ACC112 (cell line): ENCODE measurements around the gene LGALS7B.

Source experiments
- H2AFZ ChIP-seq: fragments of 200-600 bp; sonication (generic); one replicate; pipeline ENCODE4 v1.6.0; 2017; ENCODE audit warnings: antibody characterized with exemption, low read length; ENCODE audit not compliant: unreplicated experiment
- H3K27ac ChIP-seq: fragments of 200-600 bp; sonication (generic); 2 replicates; pipeline ENCODE4 v1.5.1; 2014; ENCODE audit warnings: low read depth, mild to moderate bottlenecking, antibody characterized with exemption, low read length, moderate library complexity
- H3K27me3 ChIP-seq: fragments of 200-600 bp; sonication (generic); 2 replicates; pipeline ENCODE4 v1.6.1; 2014; ENCODE audit warnings: mild to moderate bottlenecking, antibody characterized with exemption, low read length, moderate library complexity, mixed read lengths; ENCODE audit not compliant: insufficient read depth
- H3K36me3 ChIP-seq: fragments of 200-600 bp; sonication (generic); 2 replicates; pipeline ENCODE4 v1.6.1; 2016; ENCODE audit warnings: mild to moderate bottlenecking, antibody characterized with exemption, low read length, moderate library complexity, mixed read lengths; ENCODE audit not compliant: insufficient read depth
- H3K4me1 ChIP-seq: fragments of 200-600 bp; sonication (generic); one replicate; pipeline ENCODE4 v1.6.1; 2016; ENCODE audit warnings: low read length, mixed read lengths; ENCODE audit not compliant: insufficient read depth, unreplicated experiment, control insufficient read depth
- H3K4me3 ChIP-seq: fragments of 200-600 bp; sonication (generic); 2 replicates; pipeline ENCODE4 v1.5.1; 2014; ENCODE audit warnings: mild to moderate bottlenecking, low read depth, low read length
- H3K79me2 ChIP-seq: fragments of 200-600 bp; sonication (generic); one replicate; pipeline ENCODE4 v1.6.0; 2016; ENCODE audit warnings: low read length; ENCODE audit not compliant: control insufficient read depth, unreplicated experiment, insufficient read depth

Gene LGALS7B

DNA sequence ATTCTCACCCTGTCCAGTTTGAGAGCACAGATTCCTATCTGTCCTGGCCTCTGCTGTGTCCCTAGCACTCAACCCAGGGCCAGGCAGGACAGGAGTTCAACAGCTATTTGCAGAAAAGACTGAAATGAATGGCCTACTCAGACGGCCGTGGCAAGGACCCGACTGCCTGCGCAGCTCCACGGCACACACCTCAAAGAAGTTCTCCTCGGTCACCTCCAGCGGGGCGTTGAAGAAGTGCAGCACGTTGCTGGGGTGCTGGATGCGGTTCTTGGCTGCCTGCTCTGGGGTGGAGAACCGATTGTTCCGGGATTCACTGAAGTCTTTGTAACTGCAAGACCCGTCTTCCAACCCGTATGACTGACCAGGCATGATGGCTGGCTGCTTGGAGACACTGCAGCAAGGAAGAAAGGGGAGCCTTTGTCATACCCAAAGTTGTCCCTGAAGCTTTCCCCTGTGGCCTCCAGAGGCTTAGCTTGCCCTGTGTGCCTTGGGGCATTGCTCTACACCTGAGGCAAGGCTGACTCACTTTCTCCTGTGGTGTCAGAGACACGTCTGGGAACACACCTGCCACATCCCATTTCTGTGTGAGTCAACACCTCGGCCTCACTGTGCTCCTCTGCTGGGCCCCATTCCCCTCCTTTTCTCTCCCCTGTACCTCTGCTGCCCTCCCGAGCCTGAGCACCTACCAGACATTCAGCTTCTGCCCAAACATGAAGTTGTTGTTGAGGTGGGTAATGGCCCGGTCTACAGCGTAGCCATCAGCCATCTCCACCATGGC lies 49.4 kb downstream of the LGALS7B start:
- H3K79me2 ChIP-seq = peaks cover 17% of the 10 kb centered on the region
- H3K27me3 ChIP-seq = no peaks in the 10 kb centered on the region
- H3K36me3 ChIP-seq = peaks cover 15% of the 10 kb centered on the region; the same call in 1 of the 2 replicates
- peaks cover 6% of the 10 kb centered on the region for H3K4me1 ChIP-seq
- H2AFZ ChIP-seq = no peak overlapping the region
- no peak overlapping the region for H3K27ac ChIP-seq
- no peak overlapping the region for H3K4me3 ChIP-seq

DNA sequence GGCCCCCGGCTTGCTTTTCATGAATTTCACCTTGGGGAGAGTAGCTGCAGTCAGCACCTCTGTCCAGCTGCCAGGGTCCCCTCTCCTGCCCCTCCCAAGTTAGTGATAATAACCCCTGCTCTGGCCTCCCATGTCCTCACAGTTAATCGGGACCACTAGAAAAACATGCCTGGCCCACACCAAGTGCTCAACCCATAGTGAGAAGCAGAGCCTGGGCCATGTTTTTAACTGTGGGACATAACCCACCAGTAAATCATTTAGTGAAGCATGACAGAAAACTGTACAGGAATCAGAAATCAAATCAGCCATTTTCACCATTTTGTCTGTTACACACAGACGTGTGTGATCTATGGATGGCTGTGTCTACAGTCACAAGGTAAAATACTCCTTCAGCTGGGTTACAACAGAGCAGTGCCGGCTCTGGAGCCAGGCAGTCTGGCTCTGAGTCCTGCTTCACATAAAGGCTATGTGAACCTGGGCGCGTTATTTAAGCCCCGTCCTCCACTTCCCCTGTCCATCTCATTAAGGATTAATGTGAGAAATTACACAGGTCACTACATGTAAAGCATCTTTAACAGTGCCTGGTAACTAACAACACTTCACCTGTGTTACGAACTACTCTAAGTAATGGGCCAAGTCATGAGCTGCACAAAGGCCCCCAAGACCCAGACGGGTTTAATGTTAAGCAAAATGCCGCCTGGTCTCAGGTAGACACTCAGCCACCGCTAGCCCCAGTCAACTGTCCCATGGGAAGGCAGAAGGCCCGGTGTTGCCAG lies 50.2 kb downstream of the LGALS7B start:
- Histone ChIP-seq H3K36me3 (peaks cover 21% of the 10 kb centered on the region; the same call in 1 of the 2 replicates), H3K79me2 (peaks cover 25% of the 10 kb centered on the region), H3K27ac (no peak overlapping the region), H3K4me1 (peaks cover 6% of the 10 kb centered on the region), H3K4me3 (no peak overlapping the region), H2AFZ (no peak overlapping the region), H3K27me3 (no peaks in the 10 kb centered on the region)

- Histone ChIP-seq H3K27me3 (no peaks in the 10 kb centered on the region), H2AFZ (no peak overlapping the region), H3K4me3 (no peak overlapping the region), H3K36me3 (peaks cover 24% of the 10 kb centered on the region; the same call in 1 of the 2 replicates), H3K79me2 (peaks cover 33% of the 10 kb centered on the region), H3K27ac (no peak overlapping the region), H3K4me1 (peaks cover 6% of the 10 kb centered on the region)
Observed at GRCh38 chr19:38839816-38840582, 51.0 kb downstream of the LGALS7B start.

GRCh38 chr19:38840583-38840968 lies 51.6 kb downstream of the LGALS7B start:
- Histone ChIP-seq H3K27ac (no peak overlapping the region), H2AFZ (no peak overlapping the region), H3K27me3 (no peaks in the 10 kb centered on the region), H3K79me2 (peaks cover 37% of the 10 kb centered on the region), H3K4me3 (no peak overlapping the region), H3K36me3 (peaks cover 30% of the 10 kb centered on the region; the same call in 1 of the 2 replicates), H3K4me1 (peaks cover 5% of the 10 kb centered on the region)
